Peyer's patch (tissue), 4 donors: ENCODE data around the gene CXorf49. TPM values are rescaled to one million over a fixed set of nuclear protein-coding genes. Genes with fewer than 3 reads are reported as not detected.
"Not testable (repeated sequence)": the region's sequence is repeated elsewhere in the genome, so short reads cannot be mapped to it uniquely, and the experiment has no call there.

ENCODE experiments used
- DNase-seq, 3 donors: peaks; one replicate each; pipeline ENCODE4 v3.0.0-alpha.2; 2017 to 2019
- H3K27ac ChIP-seq, 4 donors: fragments of 200-600 bp; sonication (generic); one replicate each; pipeline ENCODE4 v1.5.1; 2016 to 2019
- H3K27me3 ChIP-seq, 2 donors: fragments of 200-600 bp; sonication (generic); one replicate each; pipeline ENCODE4 v1.5.1; 2019
- H3K36me3 ChIP-seq, 3 donors: fragments of 200-600 bp; sonication (generic); one replicate each; pipeline ENCODE4 v1.5.1; 2016 to 2019
- H3K4me1 ChIP-seq, 4 donors: fragments of 200-600 bp; sonication (generic); one replicate each; pipeline ENCODE4 v1.5.1; 2016 to 2019
- H3K4me3 ChIP-seq, 4 donors: fragments of 200-600 bp; sonication (generic); 1 replicate in 3 of 4; 2 replicates in 1 of 4; pipeline ENCODE4 v1.5.1; 2016 to 2019; ENCODE audit warnings: mild to moderate bottlenecking in 1 of 4
- H3K9me3 ChIP-seq, 4 donors: fragments of 200-600 bp; sonication (generic); one replicate each; pipeline ENCODE4 v1.5.1; 2016 to 2019; ENCODE audit warnings: mild to moderate bottlenecking in 1 of 4
- POLR2A ChIP-seq, 2 donors: fragments of 450-650 bp; IDR thresholded peaks; one replicate each; pipeline ENCODE4 v1.5.1; 2017; ENCODE audit warnings: antibody characterized with exemption in 2 of 2, mild to moderate bottlenecking in 2 of 2, moderate library complexity in 2 of 2
- total RNA-seq, 4 donors: library from RNA; depleted of rRNA; stranded (reverse); fragments of >200 nt; gene quantifications; one replicate each; pipeline ENCODE4 v1.1.0, GENCODE V29; 2016
- TF ChIP-seq, protein P1 (sequence below), 6 experiments: fragments of 450-650 bp in 4 of 6; fragments of 200-600 bp in 2 of 6; sonication (generic) in 1 of 6; IDR thresholded peaks; one replicate each; pipeline ENCODE4 v1.5.1; 2017 to 2019; ENCODE audit warnings: antibody characterized with exemption in 6 of 6, mild to moderate bottlenecking in 3 of 6, moderate library complexity in 1 of 6

The CXorf49 gene
- total RNA-seq, 4 donors from 2014 or later: not detected

DNA sequence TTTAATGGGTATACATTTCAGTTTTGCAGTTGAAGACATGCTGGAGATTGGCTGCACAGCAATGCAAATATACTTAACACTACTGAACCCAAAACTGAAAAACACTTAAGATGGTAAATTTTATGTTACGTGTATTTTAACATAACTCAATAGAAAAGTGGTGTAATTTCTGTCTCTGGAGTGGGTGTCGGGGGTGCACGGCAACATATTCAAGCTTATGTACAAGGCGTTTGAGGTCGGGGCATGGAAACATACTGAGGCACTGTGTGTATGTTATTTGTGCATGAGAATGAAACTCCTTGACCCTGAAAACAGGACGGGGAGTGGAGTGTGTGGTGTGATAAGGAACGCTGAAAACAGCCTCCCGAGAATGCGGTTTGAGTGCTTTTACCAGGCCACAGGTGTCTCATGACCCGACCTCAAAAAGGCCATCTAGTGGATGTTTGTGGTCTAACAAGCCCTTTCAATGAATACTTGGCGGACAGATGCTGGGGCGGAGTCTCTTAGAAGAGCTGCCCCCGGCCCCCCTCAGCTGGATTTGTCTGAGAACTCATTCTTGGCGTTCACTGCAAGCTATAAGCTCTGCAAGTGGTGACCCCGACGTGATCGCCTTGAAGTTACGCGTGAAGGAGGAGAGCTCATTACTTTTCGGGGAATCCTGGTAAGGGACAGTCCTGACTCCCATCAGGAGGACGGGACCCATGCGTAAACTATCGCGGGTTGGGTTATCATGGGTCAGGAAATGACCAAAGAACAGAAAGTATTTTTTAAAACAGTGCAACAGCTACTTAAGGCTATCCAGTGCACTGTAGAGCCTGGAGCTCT lies 21.2 kb downstream of the CXorf49 start:
- not testable (repeated sequence) for H3K36me3 ChIP-seq, H3K9me3 ChIP-seq, H3K4me3 ChIP-seq, H3K27ac ChIP-seq, H3K27me3 ChIP-seq, H3K4me1 ChIP-seq, DNase-seq

DNA sequence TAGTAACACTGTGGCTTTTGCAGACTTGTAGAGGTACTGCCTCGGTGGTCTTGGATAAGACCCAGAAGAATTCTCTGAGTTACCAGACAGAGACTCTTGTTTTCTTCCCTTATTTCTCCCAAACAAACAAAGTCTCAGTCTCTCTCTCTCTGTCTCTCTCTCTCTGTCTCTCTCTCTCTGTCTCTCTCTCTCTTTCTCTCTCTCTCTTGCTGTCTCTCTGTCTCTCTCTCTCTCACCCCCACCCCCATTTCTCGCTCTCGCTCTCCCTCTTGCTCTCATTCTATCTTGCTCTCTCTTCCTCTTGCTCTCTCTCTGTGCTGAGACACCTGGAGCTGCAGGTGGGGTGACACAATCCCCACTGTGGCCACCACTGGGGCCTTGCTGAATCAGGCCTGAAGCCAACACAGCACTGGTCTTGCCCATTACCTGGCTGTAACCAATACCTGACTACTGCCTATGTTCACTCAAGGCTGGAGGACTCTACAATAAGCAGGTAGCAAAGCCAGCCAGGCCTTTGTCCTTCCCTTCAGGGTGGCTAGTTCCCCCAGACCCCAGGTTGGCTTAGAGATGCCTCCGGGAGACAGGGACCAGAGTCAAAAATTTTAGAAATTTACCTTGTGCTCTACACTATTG lies 38.4 kb downstream of the CXorf49 start:
- H3K4me3 ChIP-seq: no peak overlapping the region
- H3K27ac ChIP-seq: no peak overlapping the region
- H3K9me3 ChIP-seq: no peaks in the 10 kb centered on the region
- H3K4me1 ChIP-seq: no peaks in the 10 kb centered on the region
- H3K36me3 ChIP-seq: no peaks in the 10 kb centered on the region
- no peaks in the 10 kb centered on the region for H3K27me3 ChIP-seq
- TF ChIP-seq, protein P1, sequence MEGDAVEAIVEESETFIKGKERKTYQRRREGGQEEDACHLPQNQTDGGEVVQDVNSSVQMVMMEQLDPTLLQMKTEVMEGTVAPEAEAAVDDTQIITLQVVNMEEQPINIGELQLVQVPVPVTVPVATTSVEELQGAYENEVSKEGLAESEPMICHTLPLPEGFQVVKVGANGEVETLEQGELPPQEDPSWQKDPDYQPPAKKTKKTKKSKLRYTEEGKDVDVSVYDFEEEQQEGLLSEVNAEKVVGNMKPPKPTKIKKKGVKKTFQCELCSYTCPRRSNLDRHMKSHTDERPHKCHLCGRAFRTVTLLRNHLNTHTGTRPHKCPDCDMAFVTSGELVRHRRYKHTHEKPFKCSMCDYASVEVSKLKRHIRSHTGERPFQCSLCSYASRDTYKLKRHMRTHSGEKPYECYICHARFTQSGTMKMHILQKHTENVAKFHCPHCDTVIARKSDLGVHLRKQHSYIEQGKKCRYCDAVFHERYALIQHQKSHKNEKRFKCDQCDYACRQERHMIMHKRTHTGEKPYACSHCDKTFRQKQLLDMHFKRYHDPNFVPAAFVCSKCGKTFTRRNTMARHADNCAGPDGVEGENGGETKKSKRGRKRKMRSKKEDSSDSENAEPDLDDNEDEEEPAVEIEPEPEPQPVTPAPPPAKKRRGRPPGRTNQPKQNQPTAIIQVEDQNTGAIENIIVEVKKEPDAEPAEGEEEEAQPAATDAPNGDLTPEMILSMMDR (IDR thresholded peaks at IDR 0.05): no peak
- no peak for TF ChIP-seq POLR2A (IDR thresholded peaks at IDR 0.05)
- peak in 1 of 3 donors; percentile 28 for DNase-seq

DNA sequence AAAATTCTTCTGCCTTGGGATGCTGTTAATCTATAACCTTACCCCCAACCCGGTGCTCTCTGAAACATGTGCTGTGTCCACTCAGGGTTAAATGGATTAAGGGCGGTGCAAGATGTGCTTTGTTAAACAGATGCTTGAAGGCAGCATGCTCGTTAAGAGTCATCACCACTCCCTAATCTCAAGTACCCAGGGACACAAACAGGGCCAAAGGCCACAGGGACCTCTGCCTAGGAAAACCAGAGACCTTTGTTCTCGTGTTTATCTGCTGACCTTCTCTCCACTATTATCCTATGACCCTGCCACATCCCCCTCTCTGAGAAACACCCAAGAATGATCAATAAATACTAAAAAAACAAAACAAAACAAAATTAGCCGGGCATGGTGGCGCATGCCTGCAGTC lies 40.9 kb downstream of the CXorf49 start:
- not testable (repeated sequence) for H3K36me3 ChIP-seq, H3K4me3 ChIP-seq, H3K27ac ChIP-seq, DNase-seq, H3K4me1 ChIP-seq, H3K27me3 ChIP-seq, H3K9me3 ChIP-seq

DNA sequence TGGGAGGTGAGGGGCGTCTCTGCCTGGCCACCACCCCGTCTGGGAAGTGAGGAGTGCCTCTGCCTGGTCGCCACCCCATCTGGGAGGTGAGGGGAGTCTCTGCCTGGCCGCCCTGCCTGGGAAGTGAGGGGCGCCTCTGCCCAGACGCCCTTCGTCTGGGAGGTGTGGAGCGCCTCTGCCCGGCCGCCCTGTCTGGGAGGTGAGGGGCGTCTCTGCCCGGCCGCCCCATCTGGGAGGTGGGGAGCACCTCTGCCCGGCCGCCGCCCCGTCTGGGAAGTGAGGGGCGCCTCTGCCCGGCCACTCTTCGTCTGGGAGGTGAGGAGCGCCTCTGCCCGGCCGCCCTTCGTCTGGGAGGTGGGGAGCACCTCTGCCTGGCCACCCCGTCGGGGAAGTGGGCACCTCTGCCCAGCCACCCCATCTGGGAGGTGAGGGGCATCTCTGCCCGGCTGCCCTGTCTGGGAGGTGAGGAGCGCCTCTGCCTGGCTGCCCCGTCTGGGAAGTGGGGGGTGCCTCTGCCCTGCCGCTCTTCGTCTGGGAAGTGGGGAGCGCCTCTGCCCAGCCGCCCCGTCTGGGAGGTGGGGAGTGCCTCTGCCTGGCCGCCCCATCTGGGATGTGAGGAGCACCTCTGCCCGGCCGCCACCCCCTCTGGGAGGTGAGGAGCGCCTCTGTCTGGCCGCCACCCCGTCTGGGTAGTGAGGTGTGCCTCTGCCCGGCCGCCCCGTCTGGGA lies 41.9 kb downstream of the CXorf49 start:
- H3K4me3 ChIP-seq, H3K9me3 ChIP-seq, H3K4me1 ChIP-seq, H3K36me3 ChIP-seq, H3K27me3 ChIP-seq, H3K27ac ChIP-seq: not testable (repeated sequence)
- DNase-seq: peak in 2 of 3 donors; percentile 2 to 34

DNA sequence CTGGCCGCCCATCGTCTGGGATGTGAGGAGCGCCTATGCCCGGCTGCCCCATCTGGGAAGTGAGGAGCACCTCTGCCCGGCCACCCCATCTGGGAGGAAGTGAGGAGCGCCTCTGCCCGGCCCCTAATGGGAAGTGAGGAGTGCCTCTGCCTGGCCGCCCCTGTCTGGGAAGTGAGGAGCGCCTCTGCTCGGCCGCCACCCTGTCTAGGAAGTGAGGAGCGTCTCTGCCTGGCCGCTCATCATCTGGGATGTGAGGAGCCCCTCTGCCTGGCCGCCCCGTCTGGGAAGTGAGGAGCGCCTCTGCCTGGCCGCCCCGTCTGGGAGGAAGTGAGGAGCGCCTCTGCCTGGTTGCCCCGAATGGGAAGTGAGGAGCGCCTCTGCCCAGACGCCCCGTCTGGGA lies 42.4 kb downstream of the CXorf49 start:
- not testable (repeated sequence) for H3K4me1 ChIP-seq, H3K4me3 ChIP-seq, H3K27me3 ChIP-seq, H3K27ac ChIP-seq, H3K9me3 ChIP-seq, H3K36me3 ChIP-seq
- DNase-seq: peak in 1 of 3 donors; percentile 33

DNA sequence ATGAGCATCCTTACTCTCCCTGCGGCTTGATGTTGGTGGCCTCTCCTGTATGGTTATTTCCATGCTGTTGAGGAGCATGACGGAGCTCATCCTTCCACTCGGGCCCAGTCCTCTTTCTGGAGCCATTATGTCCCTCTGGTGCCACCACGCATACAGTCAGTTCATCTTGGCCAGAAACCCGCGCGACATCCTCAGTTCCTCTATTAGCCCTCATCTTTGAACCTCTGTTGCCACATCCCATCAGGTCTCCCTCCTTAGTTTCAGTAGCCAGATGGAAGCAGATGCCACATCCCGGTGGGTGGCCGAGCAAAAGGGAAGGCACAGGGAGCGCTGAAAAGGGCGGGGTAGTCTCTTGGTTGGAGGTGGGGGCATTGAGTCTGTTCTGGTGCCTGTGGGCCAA lies 46.1 kb downstream of the CXorf49 start:
- DNase-seq: no peak
- H3K36me3 ChIP-seq: no peaks in the 10 kb centered on the region
- no peak overlapping the region for H3K27ac ChIP-seq
- no peaks in the 10 kb centered on the region for H3K4me1 ChIP-seq
- H3K27me3 ChIP-seq: no peaks in the 10 kb centered on the region
- no peak for TF ChIP-seq POLR2A (IDR thresholded peaks at IDR 0.05)
- TF ChIP-seq, protein P1 (IDR thresholded peaks at IDR 0.05): no peak
- H3K4me3 ChIP-seq: no peak overlapping the region
- H3K9me3 ChIP-seq: no peaks in the 10 kb centered on the region

DNA sequence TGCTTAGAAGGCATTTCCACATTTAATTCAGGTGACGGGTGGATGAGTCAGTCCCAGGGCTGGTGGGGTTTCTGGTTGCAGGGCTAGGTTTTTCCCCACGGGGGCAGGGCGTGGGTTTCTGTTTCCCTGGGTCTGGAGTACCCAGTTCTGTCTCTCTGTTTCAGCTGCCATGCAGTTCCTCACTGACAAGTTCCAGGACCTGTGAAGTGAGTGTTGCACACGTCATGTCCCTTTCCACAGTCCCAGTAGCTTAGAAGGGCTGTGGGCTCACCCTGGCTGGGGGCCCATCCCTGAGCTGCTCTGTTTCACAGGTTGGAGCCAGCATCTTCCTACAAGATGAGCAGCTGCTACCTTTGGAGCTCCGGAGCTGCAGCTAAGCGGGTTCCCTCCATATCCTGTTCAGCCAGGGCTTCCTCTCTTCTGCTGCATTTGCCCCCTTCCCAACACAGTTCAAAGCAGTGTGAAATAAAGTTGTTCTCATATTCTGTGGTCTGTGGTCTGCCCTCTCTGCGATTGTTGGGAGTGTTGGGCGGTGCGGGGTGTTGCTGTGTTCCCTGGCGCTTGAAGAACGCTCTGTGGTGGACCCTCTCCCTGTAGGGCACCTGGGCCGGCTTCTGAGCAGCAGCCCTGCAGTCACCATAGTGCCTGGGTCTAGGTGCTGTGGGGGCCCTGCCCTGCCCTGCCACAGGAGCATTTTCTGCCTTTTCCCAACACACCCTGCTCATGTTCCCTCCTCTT lies 46.9 kb downstream of the CXorf49 start:
- TF ChIP-seq, protein P1 (IDR thresholded peaks at IDR 0.05): no peak
- no peak for TF ChIP-seq POLR2A (IDR thresholded peaks at IDR 0.05)
- no peaks in the 10 kb centered on the region for H3K4me1 ChIP-seq
- H3K9me3 ChIP-seq: no peaks in the 10 kb centered on the region
- H3K4me3 ChIP-seq: no peak overlapping the region
- no peak overlapping the region for H3K27ac ChIP-seq
- H3K36me3 ChIP-seq: no peaks in the 10 kb centered on the region
- DNase-seq: no peak
- H3K27me3 ChIP-seq: no peaks in the 10 kb centered on the region
